GM18526 (cell line): ENCODE data around the gene MSMP.

ENCODE experiments used
- POLR2A ChIP-seq: IDR thresholded peaks from 3 replicates; pipeline ENCODE4 v1.6.1; 2011; ENCODE audit not compliant: insufficient read length; ENCODE audit errors: extremely low read depth

Gene MSMP

DNA sequence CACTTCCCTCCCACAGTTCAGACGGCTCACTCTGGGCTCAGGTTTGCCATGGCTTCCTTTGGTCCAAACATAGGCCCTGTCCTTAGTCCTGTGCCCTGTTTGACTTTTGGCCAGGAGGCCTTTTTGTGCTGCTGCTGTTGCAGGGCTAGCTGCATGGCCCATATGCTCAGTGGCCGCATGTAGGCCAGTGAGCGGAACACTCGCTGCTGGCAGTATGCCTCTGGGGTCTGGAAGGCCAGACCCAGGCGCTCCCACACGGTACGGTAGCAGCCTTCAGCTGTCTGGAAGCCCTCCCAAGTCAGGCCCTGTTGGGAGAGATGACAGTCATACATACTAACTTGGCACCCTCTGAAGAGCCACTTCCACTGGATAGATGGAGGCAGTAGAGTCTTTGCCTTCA, 16.9 kb downstream of the MSMP start:
- no peak for TF ChIP-seq POLR2A

- TF ChIP-seq POLR2A: no peak
Measured at GRCh38 chr9:35736201-35736633, 17.9 kb downstream of the MSMP start.

- no peak for TF ChIP-seq POLR2A
Measured at GRCh38 chr9:35734096-35734495, 20.0 kb downstream of the MSMP start.

DNA sequence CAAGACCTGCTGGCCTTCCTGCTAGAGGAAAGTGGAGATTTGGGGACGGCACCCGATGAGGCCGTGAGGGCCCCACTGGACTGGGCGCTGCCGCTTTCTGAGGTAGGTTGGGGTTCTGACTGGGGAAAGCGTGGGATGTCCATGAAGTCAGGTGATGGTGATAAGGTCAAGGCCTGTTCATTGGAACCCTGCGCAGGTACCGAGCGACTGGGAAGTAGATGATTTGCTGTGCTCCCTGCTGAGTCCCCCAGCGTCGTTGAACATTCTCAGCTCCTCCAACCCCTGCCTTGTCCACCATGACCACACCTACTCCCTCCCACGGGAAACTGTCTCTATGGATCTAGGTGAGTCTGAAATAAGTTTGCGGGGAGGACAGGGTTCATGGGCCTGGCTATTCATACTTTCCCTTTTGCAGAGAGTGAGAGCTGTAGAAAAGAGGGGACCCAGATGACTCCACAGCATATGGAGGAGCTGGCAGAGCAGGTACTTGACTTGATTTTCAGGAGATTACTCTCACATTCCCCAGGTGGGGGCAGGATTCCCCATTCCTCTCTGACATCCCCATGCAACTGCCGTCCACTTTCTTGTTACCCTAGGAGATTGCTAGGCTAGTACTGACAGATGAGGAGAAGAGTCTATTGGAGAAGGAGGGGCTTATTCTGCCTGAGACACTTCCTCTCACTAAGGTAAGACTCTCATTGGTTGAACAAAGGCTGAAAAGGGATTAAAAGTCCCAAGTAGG, 21.1 kb downstream of the MSMP start:
- TF ChIP-seq POLR2A: no peak

- TF ChIP-seq POLR2A: peak; percentile 88
Measured at GRCh38 chr9:35732185-35732799, 21.8 kb downstream of the MSMP start, which contains the start of the genes CREB3 and TLN1. Gene CREB3, plus strand, starts transcription at chr9:35732666. Its CDS starts 107 bp downstream, at chr9:35732773. Gene TLN1, minus strand, starts transcription at chr9:35732195. Its CDS starts 6,501 bp downstream, at chr9:35725694.

DNA sequence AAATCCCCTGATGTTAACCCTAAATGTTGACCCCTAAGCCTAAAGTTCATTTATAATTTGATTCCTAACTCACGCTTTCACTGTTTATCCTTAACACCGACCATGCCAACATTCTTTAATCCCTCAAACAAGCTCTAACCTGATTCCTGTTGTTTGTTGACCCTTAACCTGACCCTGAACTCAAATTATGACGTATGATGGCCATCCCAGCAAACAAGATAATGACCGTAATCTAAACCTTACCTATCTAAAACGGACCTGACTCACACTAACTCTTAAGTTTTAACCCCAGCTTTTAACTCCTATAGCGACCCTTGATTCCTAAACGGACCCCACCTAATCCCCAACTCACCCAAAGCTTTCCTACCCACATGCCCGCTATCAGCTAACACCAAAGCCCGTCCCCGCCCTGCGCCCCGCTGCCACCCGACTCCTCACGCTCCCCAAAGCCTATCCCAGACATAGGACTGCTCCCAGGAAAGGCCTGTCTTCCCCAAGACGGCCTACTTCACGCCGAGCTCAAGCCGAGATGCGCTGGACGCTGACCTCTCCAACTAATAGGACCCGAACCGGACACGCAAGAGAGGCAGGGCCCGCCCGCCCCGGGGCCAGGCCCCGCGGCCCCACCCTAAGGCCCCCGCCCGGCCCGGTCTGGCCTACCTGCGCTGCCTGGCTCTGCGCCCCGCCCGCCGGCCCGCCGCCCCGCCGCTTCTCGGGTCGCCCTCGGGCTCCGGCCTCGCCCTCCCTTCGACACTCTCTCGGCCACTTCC, 22.5 kb downstream of the MSMP start:
- TF ChIP-seq POLR2A: no peak

- TF ChIP-seq POLR2A: no peak
Measured at GRCh38 chr9:35730486-35730854, 23.6 kb downstream of the MSMP start.

GRCh38 chr9:35729700-35730485, 24.2 kb downstream of the MSMP start:
- TF ChIP-seq POLR2A: no peak

DNA sequence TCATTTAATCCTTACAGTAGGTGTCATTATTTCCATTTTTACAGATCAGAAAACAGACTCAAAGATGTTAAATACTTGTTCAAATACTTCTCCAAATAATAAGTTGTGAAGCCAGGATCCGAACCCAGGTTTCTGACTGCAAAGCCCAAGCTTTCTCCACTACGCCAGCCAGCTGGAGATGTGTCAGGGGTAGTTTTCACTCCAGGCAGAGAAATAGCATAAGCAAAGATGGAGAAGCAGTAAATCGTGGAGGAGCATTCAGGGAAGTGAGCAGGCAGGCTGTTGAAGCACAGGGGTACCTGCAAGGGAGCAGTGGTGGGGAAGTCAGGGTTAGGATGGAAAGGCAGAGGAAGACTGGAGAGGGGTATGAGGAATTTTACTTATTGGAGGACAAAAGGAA, 25.0 kb downstream of the MSMP start:
- no peak for TF ChIP-seq POLR2A

- TF ChIP-seq POLR2A: no peak
Measured at GRCh38 chr9:35728041-35728971, 25.8 kb downstream of the MSMP start.

- TF ChIP-seq POLR2A: no peak
Measured at GRCh38 chr9:35727676-35728040, 26.4 kb downstream of the MSMP start.

GRCh38 chr9:35726931-35727330, 27.1 kb downstream of the MSMP start:
- no peak for TF ChIP-seq POLR2A

DNA sequence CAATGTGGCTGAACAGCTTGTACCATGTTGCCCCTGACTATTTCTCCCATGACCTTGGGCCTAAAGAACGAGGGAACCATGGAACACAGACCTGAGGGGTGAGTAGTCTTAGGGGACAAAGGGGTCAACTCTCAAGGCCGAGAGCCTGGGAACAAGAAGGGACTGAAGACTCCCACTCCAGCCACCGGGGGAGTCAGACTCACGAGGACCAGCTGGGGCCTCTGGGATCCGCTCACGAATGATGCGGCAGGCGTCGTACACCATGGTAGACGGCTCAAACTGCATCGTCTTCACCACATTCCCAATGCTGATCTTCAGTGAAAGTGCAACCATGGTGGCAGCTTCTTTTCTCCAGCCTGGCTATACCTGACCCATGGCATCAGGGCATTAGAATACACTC, 28.7 kb downstream of the MSMP start:
- no peak for TF ChIP-seq POLR2A

GRCh38 chr9:35723908-35724307, 30.2 kb downstream of the MSMP start:
- no peak for TF ChIP-seq POLR2A
